Measurements from ENCODE around the gene ETS1.

Gene ETS1

DNA sequence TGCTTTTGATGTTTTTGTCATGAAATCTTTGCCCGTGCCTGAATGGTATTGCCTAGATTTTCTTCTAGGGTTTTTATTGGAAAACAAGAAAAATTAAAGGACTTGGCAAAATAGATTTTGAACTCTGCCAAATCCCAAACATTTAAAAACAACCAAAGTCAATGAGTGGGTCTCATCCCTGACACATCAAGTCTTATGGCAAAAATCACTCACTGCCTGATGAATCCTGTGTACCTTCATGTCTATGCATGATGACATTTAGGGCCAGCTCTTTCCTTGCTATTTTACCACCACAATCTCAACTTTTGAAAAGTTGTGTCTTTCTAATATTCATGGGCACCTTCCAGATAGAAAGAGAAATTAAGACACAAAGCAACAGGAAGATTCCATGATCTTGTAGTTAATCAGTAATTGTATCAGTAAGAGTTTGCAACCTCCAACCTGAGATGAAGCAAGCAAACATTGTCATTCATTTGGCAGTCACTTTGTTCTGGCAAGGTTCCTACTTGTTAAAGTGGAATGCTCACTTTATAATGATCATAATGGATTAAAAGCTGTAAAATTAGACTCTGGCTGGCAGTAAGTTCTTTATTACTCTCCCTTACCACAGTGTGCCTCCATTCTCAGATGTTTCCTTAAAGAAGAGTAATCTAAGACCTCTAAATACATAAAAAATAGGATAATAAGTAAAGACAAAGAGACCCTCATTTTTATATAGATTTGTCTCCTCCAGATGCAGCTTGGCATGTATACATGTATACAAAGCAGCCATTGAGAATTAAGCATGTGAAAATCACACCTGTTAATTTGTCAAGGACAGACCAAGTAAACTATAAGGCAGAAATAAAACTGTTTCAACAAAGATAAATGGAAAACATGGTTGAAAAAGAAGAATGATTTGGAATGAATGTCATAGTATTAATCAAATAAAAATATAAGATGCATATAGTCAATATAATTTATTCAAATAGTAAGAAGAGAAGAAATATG, 51.6 kb downstream of the ETS1 start:
- no peak for DNase-seq (ENCODE audit: low read depth)

DNA sequence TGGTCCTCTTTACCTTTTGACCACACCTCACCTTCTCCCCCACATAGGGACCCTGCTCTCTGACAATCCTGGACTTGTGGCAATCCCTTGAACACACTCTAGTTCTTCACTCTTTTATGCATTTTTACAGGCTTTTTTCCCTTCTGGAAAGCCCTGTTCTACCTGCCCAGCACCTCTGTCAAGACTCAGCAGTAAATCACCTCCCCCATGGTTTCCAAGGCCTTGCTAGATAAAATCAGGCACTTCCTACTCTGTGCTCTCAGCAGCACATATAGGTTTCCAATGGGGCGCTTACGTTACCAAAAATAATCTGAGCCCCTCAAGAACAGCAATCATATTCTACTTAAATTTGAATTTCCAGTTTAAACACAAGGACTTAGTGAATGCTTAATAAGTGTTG, 53.9 kb downstream of the ETS1 start:
- DNase-seq (ENCODE audit: low read depth): no peak

DNA sequence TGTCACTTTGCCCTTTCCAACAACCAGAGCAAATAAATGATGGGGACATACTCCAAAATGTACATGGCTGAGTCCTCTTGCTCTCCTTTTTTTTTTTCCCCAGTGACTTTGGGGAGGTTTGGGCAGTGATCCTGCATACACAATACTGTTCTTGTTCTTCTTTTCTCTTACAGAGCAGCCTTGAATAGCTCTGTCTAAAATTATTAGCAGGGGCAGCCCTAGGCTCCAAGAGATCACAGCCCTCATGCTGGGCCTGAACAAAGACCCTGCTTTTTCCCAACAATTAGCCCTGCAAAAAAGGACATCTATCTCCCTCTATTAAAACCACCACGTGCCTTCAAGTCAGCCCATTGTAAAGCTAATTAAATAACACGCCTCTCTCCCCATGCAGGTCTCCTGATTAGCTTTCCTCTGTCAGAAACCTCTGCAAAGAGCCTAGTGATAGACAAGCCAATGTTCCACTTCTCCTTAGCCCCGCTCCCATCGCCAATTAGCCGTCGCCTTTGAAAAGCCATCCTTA, 54.7 kb downstream of the ETS1 start:
- no peak for DNase-seq (ENCODE audit: low read depth)

DNA sequence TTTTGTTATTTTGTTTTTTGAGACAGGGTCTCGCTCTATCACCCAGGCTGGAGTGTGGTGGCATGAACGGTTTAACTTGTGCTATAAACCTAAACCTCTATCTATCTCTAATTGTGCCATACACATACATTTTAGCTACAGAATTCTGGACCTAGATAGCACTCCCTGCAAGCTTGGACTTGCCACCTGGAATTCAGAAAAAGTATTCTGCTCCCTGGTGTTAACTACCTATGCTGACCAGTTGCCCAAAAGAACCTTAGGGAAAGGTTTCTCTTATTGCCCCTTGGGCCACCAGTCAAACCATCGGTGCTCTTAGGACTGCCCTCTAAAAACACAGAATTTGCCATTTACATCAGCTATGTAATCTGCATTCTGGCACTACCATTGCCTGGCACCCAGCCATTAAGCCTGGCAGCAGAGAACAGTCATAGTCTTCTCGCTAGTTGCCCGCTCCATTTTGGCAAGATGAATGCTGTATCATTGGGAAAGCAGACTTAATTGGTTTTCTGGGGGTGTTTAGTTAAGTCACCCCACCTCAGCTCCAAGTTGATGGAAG, 55.3 kb downstream of the ETS1 start:
- no peak for DNase-seq (ENCODE audit: low read depth)

DNA sequence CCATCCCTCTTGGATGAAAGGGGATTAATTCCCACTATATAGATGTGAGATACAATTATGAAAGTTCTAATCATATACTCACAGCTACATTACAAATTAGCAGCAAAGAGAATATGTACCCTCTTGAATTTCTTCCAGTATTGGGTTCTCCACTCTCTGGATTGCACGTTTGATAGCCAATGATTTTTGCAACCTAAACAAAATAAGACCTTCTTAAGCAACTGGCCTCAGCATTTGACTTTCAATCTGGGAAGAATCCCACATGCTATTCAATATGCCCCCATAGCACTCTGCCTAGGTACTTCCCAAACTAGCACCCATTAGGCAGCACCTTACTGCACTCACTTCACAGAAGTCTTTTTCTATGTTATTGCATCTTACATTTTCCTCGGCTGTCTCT, 55.8 kb downstream of the ETS1 start:
- no peak for DNase-seq (ENCODE audit: low read depth)

DNA sequence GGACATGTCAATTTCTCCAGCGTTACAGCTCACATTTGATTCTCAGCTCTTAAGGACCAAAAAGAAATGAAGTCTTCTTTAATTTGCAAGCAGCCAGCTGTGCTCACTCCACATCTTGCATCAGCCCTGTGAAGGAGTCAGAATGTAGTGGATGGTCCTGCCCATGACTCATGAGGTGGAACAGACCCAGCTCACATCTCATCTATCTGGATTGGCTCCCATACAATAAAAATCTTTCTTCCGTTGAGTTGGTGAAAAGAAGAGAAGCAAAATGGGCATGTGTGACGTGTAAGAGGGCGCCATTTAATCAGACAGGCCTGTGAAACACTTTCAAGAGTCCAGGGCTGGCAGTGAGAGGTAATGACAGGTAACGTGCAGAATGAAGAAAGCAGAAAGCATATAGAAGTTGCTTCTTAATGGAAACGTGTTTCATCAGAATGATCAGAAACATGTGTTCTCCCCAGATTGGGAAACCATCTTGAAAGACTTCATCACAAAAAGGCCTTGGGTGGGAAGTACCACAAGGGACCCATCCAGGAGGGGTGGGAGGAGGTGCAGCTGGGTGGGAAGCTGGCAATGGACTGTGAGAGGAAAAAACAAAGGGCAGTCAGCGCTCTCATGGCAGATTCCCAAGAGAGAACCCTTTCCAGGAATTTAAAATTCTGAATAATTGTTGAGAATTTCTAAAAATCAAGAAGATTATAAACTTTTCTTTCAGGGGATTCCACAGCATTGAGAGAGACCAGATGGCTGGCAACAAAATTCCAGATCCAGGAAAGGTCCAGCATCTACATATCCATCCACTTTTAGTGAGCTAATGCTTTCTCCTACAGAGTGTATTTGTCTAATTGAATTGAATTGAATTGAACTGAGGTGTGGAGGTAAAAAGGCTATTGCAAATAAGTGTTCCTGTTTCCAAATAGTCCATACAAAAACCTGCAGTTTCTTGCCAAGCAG, 57.0 kb downstream of the ETS1 start:
- DNase-seq (ENCODE audit: low read depth): no peak

DNA sequence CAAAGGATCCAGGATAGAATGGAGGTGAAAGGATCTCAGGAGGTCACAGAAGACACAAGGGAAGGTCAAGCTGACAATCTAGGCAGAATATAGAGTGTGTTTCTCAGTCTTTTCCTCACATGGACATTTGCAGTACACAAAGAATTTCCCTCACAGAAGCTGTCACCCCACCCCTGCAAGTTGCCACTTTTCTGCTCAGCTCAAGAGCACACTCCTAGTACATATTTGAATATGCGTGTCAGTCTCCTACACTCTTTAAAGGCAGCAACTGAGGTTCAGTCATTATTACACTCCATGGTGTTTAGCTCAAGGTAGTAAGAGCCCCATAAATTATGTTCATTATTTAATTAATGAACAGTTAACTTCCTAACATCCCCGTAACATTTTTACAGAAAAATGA, 59.1 kb downstream of the ETS1 start:
- DNase-seq (ENCODE audit: low read depth): no peak

DNA sequence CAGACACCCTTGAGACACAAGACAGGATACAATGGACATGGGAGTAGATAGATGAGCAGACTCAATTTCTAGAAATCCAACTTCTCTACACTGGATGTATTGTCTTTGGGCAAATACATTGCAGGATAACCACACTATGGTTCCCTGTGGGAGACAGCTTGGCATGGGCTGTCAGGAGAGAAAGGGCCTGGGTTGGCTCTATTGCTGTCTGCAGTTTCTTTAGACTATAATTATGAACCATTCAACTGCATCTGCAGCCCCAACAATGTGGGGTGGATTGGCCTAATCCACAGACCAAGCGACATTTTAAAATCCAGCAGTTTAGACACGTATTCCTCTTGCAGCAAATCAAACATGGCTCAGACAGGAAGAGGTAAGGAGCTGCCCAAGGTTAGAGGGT, 60.3 kb downstream of the ETS1 start:
- no peak for DNase-seq (ENCODE audit: low read depth)

DNA sequence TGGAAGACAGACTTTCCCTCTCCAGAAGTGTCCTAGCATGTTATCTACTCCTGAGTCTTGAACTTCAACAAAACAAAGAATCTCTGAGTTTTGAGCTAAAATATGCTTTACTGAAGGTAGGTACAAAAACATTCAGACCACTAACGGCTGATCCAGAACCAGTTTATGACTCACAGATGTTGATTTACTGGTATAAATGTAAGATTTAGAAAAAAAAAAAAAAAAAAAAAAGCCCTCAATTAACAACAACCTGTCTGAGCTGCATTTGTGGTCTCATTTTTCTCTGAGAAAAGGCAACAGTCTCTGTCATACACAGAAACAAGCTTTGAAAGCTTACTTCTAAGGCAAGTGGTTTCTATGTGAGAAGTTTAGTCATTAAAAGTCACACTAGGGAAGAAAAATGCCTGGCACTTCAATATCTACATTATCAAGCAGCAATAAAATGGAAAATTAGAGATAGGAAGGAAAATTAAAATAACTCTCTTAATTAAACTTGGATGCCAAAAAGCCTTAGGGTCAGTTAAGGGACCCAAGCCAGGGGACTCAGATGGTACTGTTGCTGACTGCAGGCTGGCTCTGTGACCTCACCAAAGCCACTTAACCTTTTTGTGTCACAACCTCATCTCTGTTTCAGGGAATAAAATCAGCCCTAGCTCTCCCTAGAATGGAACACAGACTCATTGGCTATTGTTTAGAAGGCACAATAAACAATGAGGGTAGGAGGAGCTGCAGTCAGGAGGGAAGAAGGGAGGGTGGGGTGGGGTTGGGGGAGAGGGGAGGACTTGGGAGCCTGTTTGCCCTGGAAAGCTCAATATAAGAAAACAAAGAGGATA, 61.7 kb downstream of the ETS1 start:
- DNase-seq (ENCODE audit: low read depth): no peak

DNA sequence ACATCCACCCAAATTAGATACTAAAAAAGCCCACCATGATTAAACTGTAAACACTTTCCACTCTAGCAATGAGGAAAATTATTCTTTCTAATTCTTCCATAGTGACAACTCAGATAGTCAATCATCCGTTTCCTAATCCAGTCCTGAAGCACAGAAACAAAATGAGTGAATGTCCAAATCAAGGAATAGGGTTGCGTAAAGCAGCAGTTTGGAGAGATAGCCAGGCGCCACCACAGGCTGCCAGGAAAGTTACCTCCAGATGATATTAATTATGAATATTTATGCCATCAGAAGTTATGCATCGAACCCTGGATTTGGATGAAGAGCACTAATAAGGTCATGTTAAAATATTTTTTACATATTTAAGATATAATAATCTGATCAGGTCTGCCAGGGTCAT, 63.2 kb downstream of the ETS1 start:
- DNase-seq (ENCODE audit: low read depth): no peak

DNA sequence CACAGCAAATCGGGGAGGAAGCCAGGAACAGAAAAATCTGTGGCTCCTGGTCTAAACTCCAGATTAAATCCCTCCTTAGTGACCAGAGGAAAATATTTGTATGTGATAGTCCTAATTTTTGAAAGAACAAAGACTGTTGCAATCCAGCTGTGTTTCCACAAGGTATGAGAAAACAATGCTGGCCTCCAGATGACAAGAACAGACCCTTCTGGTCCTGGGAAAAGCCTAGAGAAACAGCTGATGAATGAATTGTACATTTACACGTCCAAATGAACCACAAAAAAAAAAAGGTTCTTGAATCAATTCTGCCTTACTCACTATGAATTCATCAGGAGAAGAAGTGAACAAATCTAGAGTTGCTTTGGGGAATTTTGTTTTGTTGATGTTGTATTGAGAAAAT, 63.7 kb downstream of the ETS1 start:
- no peak for DNase-seq (ENCODE audit: low read depth)

DNA sequence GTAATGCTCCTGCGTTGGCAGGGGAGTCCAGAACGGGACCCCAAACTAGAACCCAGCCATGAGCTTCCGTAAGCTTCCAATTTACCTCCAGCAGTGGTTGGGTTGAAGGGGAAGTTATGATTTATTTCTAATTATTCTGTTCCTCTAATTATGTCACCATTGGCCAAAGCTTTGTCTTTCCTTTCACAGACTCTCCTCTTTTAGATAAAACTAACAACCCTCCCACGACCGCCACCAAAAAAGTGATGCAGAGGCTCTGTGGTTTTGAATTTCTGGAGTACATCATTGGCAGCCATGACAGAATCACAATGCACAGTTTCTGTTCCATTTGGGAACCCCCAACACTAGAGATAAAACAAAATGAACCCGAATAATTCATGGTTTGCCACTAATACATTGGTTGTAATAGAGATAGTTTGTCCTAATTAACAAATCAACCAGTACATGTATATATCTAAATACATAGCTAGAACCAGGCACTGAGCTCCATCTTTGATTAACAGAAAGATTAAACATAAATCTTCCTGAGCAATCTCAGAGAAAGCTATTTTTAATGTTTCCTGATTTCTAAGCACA, 64.3 kb downstream of the ETS1 start:
- DNase-seq (ENCODE audit: low read depth): peak; percentile 74

DNA sequence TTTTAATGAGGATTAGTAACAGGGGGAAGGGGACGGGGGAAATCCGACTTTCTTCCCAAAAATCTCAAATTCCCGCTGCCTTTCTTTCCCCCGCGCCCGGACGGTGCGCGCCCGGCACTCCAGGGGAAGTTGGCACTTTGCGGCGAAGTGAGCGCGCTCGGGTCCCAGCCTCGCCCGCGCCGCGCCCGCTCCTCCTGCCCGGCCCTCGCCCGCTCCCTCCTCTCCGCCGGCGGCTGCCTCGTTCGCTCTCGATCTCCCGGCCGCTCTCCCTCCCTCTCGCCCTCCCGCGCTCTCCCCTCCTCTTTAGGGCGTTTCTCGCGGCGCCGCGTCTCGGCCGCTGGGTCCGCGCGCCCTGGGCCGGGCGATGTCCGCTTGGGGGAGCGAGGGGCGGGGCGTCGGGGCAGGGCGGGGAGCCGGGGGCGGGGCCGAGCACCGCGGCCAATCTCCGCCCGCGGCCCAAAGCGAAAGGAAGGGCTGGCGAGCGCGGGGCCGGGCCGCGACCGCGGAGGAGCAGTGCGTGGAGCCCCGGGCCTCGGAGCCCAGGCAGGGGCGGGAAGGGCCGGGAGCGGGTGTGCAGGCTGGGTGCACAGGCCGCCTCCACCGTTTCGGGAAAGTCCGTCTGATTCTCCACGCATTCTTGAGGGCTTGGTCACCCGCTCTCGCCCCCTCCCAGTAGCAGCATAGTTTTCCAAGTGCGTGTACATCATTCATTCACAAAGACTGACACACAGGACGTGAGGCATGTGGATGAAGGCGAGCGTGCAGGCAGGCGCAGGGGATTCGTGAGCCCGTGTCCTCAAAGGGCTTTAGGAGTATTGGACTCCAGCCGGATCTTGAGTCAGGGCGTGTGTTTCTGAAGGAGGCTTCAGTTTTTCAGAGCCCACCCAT, 65.1 kb downstream of the ETS1 start:
- peak; percentile 87 for DNase-seq (ENCODE audit: low read depth)

DNA sequence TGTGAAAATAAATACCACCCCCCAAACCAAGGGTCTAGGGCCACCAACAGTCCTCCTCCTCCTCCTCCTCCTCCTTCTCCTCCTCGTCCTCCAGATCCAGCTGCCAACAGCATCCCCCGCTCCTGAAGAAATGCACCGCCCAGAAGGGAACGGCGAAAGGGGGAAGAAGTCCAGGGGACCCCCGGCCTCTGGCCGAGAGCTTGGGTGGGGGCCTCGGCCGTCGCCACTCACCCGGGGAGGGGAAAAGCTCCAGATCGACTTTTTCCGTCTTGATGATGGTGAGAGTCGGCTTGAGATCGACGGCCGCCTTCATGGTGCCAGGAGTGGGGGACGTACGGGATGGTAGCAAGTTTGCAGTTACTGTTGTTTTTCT, 65.7 kb downstream of the ETS1 start:
- no peak for DNase-seq (ENCODE audit: low read depth)

DNA sequence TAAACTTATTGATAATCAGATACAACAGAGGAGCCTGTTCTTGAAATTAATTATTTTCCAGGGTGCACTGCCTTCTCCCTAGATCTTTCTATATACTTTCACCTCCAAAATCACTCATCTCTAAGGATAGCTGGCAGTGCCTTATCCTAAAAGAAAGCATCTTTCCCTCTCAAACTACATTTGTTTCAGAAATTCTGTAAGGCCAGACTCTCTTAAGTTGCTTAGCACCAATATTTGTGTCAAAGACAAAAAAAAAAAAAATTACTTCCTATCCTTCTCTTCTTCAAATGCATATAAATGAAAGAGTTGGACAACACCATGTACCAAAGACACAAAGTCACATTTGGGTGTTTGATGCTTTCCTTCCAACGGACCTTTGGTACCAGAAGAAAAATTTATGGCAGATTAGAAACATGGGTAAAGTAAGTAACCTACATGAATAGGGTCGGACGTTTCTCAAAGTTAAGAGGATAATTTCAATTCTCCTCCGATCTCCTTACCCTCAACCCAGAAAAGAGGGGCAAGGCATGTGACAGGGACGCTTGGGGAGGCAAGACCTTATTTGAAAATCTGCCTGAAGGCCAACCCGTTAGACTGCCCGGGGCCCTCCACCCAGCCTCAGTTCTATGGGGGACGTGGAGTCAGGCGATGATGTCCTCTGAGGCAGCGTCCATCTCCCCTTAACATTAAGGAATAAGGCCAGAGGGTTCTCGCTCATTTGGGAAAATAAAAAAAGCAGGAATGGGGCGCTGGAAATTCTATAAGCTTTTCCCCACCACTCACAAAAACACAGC, 66.3 kb downstream of the ETS1 start:
- no peak for DNase-seq (ENCODE audit: low read depth)

DNA sequence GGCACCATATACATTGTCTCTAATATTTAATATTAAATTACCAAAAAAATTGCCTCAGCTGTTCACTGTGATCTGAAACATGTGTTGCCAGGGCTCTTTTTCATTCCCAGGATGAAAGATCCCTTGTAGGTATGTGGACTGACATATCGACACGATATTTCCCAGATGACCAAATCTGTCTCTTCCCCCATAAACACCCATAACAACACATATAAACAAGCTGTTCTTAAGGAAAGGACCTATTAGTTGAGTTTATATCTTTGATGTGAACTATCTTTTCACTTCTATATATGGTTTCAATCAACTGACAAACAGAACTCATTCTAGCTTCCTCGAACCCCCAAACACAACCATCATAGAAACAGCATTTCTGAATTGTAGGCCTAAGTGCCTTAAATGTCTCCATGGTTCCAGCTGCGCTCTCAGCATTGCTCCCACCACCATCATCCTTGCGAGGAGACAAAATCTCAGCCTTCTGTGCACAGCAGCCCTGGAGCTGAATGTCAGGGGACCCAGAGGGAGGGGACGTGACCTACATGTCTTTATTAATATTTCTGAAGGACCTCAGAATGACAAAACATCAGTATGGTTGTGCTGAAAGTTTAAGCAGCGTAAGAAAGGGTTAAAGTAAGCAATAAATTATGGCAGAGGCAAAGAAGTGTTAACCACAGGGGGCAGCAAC, 67.0 kb downstream of the ETS1 start:
- DNase-seq (ENCODE audit: low read depth): no peak

DNA sequence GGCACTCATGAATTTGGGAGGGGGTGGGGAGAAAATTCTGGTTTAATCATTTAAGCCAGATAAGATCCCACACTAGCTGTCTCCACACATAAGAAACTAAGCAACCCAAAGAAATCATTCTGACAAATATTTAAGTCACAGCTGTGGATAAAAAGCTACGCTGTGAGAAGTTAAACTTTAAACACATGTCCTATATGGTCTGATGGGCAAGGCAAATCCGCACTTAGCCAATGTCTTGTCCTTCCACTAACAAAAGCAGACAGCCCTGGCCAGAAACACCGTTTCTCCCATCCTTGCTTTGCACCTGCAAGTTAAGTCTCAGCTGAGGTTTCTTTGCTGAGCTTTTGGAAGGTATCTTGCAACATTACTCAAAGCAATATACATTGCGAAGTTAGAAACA, 68.0 kb downstream of the ETS1 start:
- no peak for DNase-seq (ENCODE audit: low read depth)

DNA sequence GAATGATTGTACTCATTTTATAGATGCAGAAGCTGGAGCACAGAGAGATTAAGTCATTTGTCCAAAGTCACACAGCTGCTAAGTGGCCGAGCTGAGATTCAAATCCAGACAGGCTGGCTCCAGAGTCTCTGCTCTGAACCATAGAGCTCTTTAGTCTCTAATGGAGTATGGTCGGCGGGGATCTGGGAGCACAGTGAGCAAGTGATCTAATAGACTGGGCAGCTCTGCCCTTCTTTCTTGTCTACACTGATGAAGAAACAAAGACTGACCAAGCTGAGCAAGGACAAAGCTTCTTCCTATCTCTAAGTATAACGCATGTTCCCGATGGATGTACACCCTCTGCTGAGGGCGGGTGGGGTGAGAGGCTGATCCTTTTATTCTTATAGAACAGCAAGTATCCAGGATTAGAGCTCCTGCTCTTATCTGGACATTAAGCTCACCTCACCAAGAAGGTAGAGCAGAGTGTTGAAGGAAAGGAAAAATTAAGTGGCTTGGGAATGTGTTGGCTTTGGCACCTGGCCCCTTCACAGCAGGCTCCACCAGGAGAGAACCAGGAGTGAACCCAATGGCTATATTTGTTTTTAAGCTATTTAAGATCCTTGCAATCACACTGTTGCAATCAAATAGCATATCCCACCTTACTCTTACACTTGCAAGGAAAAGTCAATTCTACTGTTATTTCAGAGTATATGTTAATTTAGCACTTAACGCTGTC, 68.7 kb downstream of the ETS1 start:
- no peak for DNase-seq (ENCODE audit: low read depth)

Data from activated T-cell treated with anti-CD3 and anti-CD28 coated beads for 24 hours (primary cell).